Measurements from ENCODE around the gene ATF3.

Gene ATF3

GRCh38 chr1:212606395-212607205 is 2.0 kb upstream of the ATF3 start:
- peak overlapping the region; percentile 72 for H3K9ac ChIP-seq (ENCODE audit: low read length)
- H3K36me3 ChIP-seq (ENCODE audit: control insufficient read depth, insufficient read depth, low read length), result no peaks in the 10 kb centered on the region
- peak overlapping the region; percentile 82 for H3K4me3 ChIP-seq (ENCODE audit: low read length)
- no peak overlapping the region for H3K27ac ChIP-seq (ENCODE audit: low read depth, low read length)
- peaks cover 15% of the 10 kb centered on the region for H3K27me3 ChIP-seq (ENCODE audit: control insufficient read depth, insufficient read depth, low read length)
- H3K4me1 ChIP-seq (ENCODE audit: control insufficient read depth, insufficient read depth, low read length), result peaks cover 22% of the 10 kb centered on the region

GRCh38 chr1:212607206-212607912 is 1.2 kb upstream of the ATF3 start:
- H3K36me3 ChIP-seq (ENCODE audit: control insufficient read depth, insufficient read depth, low read length), result no peaks in the 10 kb centered on the region
- H3K4me1 ChIP-seq (ENCODE audit: control insufficient read depth, insufficient read depth, low read length), result peaks cover 22% of the 10 kb centered on the region
- H3K9ac ChIP-seq (ENCODE audit: low read length), result peak overlapping the region; percentile 72
- H3K27me3 ChIP-seq (ENCODE audit: control insufficient read depth, insufficient read depth, low read length), result peaks cover 15% of the 10 kb centered on the region
- no peak overlapping the region for H3K27ac ChIP-seq (ENCODE audit: low read depth, low read length)
- H3K4me3 ChIP-seq (ENCODE audit: low read length), result peak overlapping the region; percentile 82

- H3K27me3 ChIP-seq (ENCODE audit: control insufficient read depth, insufficient read depth, low read length), result peaks cover 15% of the 10 kb centered on the region
- H3K36me3 ChIP-seq (ENCODE audit: control insufficient read depth, insufficient read depth, low read length), result no peaks in the 10 kb centered on the region
- H3K4me3 ChIP-seq (ENCODE audit: low read length), result peak overlapping the region; percentile 82
- H3K9ac ChIP-seq (ENCODE audit: low read length), result peak overlapping the region; percentile 72
- peaks cover 22% of the 10 kb centered on the region for H3K4me1 ChIP-seq (ENCODE audit: control insufficient read depth, insufficient read depth, low read length)
- peak overlapping the region; percentile 96 for H3K27ac ChIP-seq (ENCODE audit: low read depth, low read length)
Measured at GRCh38 chr1:212607913-212608391, 609 bp upstream of the ATF3 start.

- H3K36me3 ChIP-seq (ENCODE audit: control insufficient read depth, insufficient read depth, low read length), result no peaks in the 10 kb centered on the region
- H3K4me1 ChIP-seq (ENCODE audit: control insufficient read depth, insufficient read depth, low read length), result peaks cover 22% of the 10 kb centered on the region
- H3K9ac ChIP-seq (ENCODE audit: low read length), result peak overlapping the region; percentile 84
- H3K27me3 ChIP-seq (ENCODE audit: control insufficient read depth, insufficient read depth, low read length), result peaks cover 15% of the 10 kb centered on the region
- peak overlapping the region; percentile 96 for H3K27ac ChIP-seq (ENCODE audit: low read depth, low read length)
- peak overlapping the region; percentile 82 for H3K4me3 ChIP-seq (ENCODE audit: low read length)
Measured at GRCh38 chr1:212608959-212609700, 569 bp downstream of the ATF3 start.

GRCh38 chr1:212609701-212610574 is 1.4 kb downstream of the ATF3 start:
- Histone ChIP-seq H3K27me3 (ENCODE audit: control insufficient read depth, insufficient read depth, low read length) (peaks cover 11% of the 10 kb centered on the region), H3K36me3 (ENCODE audit: control insufficient read depth, insufficient read depth, low read length) (no peaks in the 10 kb centered on the region), H3K4me1 (ENCODE audit: control insufficient read depth, insufficient read depth, low read length) (peaks cover 22% of the 10 kb centered on the region), H3K27ac (ENCODE audit: low read depth, low read length) (peak overlapping the region; percentile 96), H3K9ac (ENCODE audit: low read length) (peak overlapping the region; percentile 84), H3K4me3 (ENCODE audit: low read length) (peak overlapping the region; percentile 82)

GRCh38 chr1:212610575-212610967 is 2.0 kb downstream of the ATF3 start:
- H3K4me1 ChIP-seq (ENCODE audit: control insufficient read depth, insufficient read depth, low read length), result peaks cover 22% of the 10 kb centered on the region
- peak overlapping the region; percentile 23 for H3K4me3 ChIP-seq (ENCODE audit: low read length)
- H3K27me3 ChIP-seq (ENCODE audit: control insufficient read depth, insufficient read depth, low read length), result peaks cover 11% of the 10 kb centered on the region
- H3K9ac ChIP-seq (ENCODE audit: low read length), result no peak overlapping the region
- H3K27ac ChIP-seq (ENCODE audit: low read depth, low read length), result no peak overlapping the region
- peaks cover 2% of the 10 kb centered on the region for H3K36me3 ChIP-seq (ENCODE audit: control insufficient read depth, insufficient read depth, low read length)

GRCh38 chr1:212611000-212611948 is 2.7 kb downstream of the ATF3 start:
- no peak overlapping the region for H3K9ac ChIP-seq (ENCODE audit: low read length)

GRCh38 chr1:212612041-212612961 is 3.7 kb downstream of the ATF3 start:
- peaks cover 19% of the 10 kb centered on the region for H3K4me1 ChIP-seq (ENCODE audit: control insufficient read depth, insufficient read depth, low read length)
- H3K27me3 ChIP-seq (ENCODE audit: control insufficient read depth, insufficient read depth, low read length), result peaks cover 4% of the 10 kb centered on the region
- H3K4me3 ChIP-seq (ENCODE audit: low read length), result no peak overlapping the region
- peaks cover 13% of the 10 kb centered on the region for H3K36me3 ChIP-seq (ENCODE audit: control insufficient read depth, insufficient read depth, low read length)
- no peak overlapping the region for H3K9ac ChIP-seq (ENCODE audit: low read length)
- H3K27ac ChIP-seq (ENCODE audit: low read depth, low read length), result no peak overlapping the region

More at GRCh38 chr1:212611000-212611948, 2.7 kb downstream of the ATF3 start:
- Histone ChIP-seq H3K4me3 (ENCODE audit: low read length) (no peak overlapping the region), H3K27ac (ENCODE audit: low read depth, low read length) (no peak overlapping the region), H3K4me1 (ENCODE audit: control insufficient read depth, insufficient read depth, low read length) (peaks cover 22% of the 10 kb centered on the region), H3K36me3 (ENCODE audit: control insufficient read depth, insufficient read depth, low read length) (peaks cover 6% of the 10 kb centered on the region), H3K27me3 (ENCODE audit: control insufficient read depth, insufficient read depth, low read length) (peaks cover 9% of the 10 kb centered on the region)

GRCh38 chr1:212613440-212614335 is 5.1 kb downstream of the ATF3 start:
- Histone ChIP-seq H3K27me3 (ENCODE audit: control insufficient read depth, insufficient read depth, low read length) (no peaks in the 10 kb centered on the region), H3K9ac (ENCODE audit: low read length) (no peak overlapping the region), H3K4me1 (ENCODE audit: control insufficient read depth, insufficient read depth, low read length) (peaks cover 15% of the 10 kb centered on the region), H3K4me3 (ENCODE audit: low read length) (no peak overlapping the region), H3K27ac (ENCODE audit: low read depth, low read length) (no peak overlapping the region), H3K36me3 (ENCODE audit: control insufficient read depth, insufficient read depth, low read length) (peaks cover 15% of the 10 kb centered on the region)
